Erythroblast (primary cell): ENCODE measurements around the gene WDFY4.

Experiments
- GATA1 ChIP-seq: IDR thresholded peaks from 2 replicates; pipeline ENCODE4 v1.6.1; 2011; ENCODE audit warnings: low read depth, mild to moderate bottlenecking, control low read depth, low read length, moderate library complexity
- POLR2A ChIP-seq: IDR thresholded peaks from 2 replicates; pipeline ENCODE4 v1.6.1; 2011; ENCODE audit warnings: mild to moderate bottlenecking, low read length

- no peak for TF ChIP-seq POLR2A
- no peak for TF ChIP-seq GATA1
These were observed 305.6 kb downstream of the WDFY4 start for GRCh38 chr10:48990226-48990625.
